C4-2B (cell line): Measurements from ENCODE around the gene SNRNP200.
"Not testable (repeated sequence)": the region's sequence is repeated elsewhere in the genome, so short reads cannot be mapped to it uniquely, and the experiment has no call there.

Experiments used
- H3K27ac ChIP-seq: fragments of 450-650 bp; 2 replicates; pipeline ENCODE4 v1.5.1; 2017
- ZFX ChIP-seq: fragments of 450-650 bp; IDR thresholded peaks from 2 replicates; pipeline ENCODE4 v1.6.1; 2017
- TF ChIP-seq, protein P1 (sequence below): fragments of 450-650 bp; conservative IDR thresholded peaks from 2 replicates; pipeline ENCODE4 v1.5.1; 2017; ENCODE audit warnings: mild to moderate bottlenecking

Gene SNRNP200

DNA sequence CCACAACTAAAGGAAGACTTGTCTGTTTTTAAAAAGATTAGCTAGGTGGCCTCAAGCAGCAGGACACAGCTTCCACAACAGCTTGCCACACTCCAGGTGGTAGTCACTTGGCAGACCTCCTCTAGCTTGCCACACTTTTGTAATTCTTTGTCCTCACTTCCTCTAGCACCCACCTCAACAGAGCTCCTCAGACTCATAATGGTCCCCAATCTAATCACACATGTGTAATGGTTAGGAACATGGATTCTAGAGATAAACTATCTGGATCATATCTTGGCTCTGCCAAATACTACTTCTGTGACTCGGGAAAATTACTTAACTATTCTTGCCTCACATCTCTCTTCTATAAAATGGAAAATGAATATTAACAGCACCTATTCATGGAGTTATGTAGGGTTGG lies 3.5 kb downstream of the SNRNP200 start:
- no peak overlapping the region for H3K27ac ChIP-seq
- no peak for TF ChIP-seq ZFX

DNA sequence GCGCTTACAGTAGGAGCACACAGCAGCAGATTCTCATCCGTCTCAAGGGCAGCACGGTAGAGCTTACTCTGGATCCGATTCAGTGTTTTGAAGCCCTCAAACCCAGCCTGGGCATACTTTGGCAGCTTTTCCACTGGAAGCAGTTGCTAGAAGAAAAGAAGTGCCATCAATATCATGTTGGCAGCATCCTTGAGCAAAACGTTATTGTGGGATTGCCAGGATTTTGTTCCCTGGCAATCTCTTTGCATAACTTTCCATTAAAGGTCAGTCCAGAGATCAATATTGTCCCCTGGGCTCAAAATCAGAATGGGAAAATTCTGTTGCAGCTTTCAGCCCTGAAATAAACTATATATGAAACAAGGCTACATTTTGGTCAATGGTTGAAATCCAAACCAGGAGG lies 8.4 kb downstream of the SNRNP200 start:
- no peak overlapping the region for H3K27ac ChIP-seq
- no peak for TF ChIP-seq ZFX
- TF ChIP-seq, protein P1, sequence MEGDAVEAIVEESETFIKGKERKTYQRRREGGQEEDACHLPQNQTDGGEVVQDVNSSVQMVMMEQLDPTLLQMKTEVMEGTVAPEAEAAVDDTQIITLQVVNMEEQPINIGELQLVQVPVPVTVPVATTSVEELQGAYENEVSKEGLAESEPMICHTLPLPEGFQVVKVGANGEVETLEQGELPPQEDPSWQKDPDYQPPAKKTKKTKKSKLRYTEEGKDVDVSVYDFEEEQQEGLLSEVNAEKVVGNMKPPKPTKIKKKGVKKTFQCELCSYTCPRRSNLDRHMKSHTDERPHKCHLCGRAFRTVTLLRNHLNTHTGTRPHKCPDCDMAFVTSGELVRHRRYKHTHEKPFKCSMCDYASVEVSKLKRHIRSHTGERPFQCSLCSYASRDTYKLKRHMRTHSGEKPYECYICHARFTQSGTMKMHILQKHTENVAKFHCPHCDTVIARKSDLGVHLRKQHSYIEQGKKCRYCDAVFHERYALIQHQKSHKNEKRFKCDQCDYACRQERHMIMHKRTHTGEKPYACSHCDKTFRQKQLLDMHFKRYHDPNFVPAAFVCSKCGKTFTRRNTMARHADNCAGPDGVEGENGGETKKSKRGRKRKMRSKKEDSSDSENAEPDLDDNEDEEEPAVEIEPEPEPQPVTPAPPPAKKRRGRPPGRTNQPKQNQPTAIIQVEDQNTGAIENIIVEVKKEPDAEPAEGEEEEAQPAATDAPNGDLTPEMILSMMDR, result no peak

DNA sequence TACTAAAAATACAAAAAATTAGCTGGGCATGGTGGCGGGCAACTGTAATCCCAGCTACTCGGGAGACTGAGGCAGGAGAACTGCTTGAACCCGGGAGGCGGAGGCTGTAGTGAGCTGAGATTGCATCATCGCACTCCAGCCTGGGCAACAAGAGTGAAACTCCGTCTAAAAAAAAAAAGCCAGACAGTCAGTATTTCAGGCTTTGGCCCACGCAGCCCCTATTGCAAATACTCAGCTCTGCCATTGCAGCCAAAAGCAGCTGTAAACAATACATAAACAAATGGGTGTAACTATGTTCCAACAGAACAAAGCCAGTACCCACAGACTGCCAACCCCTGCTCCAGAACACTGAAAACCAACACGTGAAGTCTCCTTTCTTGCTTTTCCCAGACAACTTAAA lies 11.1 kb downstream of the SNRNP200 start:
- H3K27ac ChIP-seq, result not testable (repeated sequence)

DNA sequence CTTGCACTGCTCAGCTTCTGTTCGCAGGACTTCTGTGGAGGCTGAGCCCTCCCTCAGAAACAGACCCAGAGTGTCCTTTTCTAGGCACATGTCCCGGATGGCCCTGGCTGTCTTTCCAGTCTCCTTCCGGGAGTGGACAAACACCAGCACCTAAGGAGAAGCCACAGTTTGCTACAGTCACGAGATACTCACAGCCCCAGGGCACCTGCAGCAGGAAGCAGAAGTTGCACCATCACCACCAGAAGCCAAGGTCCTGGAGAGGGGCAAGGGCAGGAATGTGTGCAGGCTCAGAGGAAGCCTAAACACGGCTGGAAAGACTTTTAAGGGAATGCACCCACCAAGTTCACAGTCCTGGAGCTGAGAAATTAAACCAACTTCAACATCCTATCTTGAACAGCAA lies 13.6 kb downstream of the SNRNP200 start:
- no peak overlapping the region for H3K27ac ChIP-seq
- TF ChIP-seq, protein P1, result no peak
- TF ChIP-seq ZFX, result no peak

DNA sequence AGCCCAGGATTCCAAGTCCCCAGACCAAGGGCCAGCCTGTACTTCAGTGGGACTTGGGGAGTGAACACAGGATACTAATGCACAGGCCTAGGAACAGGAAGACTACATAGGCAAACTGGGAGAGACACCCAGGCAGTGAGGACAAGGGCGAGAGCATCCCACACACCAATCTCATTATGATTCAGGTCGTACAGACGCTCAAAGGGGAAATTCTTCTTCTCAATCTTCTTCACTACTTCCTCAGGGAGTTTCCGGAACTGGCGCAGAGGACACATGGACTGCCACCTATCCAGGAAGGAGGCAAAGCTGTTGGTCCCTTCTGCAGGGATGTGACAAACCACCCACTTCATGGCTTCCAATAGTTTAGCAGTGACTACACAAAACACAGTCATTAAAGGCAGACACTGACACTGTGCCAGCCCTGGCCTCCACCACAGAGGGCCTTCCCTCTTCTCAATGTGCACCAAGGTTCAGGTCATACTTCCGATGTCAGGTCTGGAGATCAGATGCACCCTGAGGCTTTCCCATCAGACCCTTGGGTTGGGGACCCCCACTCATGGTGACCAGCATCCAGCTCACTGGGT lies 18.0 kb downstream of the SNRNP200 start:
- TF ChIP-seq, protein P1, result no peak
- TF ChIP-seq ZFX, result no peak
- H3K27ac ChIP-seq, result no peak overlapping the region

DNA sequence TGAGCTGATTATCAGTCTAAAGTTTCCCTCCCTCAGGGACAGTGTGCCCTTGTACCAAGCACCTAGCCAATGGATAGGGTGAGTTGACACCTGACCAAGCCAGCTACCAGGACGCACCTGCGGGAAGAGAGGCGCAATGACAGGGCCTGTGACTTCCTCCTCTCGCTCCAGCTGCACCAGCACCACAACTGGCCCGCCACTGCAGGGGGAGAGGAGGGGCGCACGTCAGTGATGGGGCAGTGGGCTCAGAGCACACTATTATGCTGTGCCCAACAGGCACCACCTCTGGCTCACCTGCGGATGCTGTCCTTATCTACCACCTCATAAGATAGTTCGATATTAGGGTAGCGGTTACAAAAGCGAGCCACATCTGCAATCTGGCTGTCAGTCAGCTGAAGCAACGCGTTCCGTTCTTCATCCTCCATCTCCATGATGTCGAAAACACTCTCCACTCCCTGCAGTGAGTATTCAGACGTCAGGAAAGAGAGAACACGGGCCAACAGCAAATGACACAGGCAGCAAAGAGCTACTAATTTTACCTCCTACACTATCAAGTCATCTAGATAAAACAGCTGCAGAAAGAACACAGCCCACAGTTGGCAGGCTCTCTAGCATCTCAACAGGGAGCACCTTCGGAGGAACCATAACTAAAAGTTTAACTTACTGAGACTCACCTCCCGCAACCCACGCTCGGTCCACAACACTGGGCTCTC lies 28.4 kb downstream of the SNRNP200 start:
- H3K27ac ChIP-seq, result no peak overlapping the region
- no peak for TF ChIP-seq ZFX
- TF ChIP-seq, protein P1, result no peak

DNA sequence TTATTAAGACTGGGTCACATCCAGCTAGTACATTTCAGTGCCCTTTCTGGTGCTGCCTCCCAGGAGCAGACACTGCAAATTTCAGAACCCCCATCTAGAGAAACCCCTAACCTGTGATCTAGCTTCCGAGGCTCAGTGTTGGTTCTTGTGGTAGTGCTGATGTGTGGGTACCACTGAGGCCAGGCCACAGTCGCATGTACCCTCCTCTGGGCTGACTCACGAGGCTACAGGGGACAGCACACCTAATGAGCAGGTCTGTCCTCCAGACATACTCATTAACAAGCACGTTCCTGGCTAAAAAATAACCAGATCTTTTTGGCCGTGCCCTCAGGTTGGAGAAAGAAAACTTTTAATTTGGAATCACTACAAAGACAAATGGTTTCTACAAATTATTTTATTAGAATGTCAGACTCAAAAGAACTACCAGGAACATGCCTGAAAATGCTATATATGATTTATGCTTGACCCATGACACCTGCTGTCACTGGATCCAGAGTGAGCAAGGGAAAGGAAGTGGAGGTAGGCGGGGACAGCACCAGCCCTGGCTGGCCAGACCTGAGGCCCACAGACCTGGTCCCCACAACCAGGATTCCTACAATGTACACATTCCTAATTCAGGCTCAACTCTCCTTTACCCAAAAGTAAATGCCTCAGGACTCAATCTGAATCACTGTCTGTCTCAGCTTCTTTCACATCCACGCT lies 30.8 kb downstream of the SNRNP200 start:
- TF ChIP-seq, protein P1, result no peak
- TF ChIP-seq ZFX, result no peak
- no peak overlapping the region for H3K27ac ChIP-seq

DNA sequence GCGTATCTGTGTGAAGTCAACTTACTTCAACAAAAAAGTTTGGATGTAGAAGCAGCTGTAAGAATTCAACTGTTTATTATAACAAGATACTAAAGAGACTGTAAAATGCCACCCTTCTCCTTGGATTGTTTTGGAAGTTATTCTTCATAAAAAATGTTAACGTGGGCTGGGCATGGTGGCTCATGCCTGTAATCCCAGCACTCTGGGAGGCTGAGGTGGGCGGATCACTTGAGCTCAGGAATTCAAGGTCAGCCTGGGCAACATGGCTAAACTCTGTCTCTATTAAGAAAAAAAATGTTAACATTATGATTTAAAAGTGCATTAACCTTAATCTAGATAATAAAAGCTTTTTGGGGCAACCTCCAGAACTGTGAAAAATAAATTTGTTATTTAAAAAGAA lies 31.6 kb downstream of the SNRNP200 start:
- no peak for TF ChIP-seq ZFX
- TF ChIP-seq, protein P1, result no peak
- H3K27ac ChIP-seq, result no peak overlapping the region
